HepG2 (cell line): ENCODE data around the gene PRKG1. TPM values are rescaled to one million over a fixed set of nuclear protein-coding genes. Genes with fewer than 3 reads are reported as not detected.

Source experiments
- ATAC-seq: fragments of 200-7000 bp; cut with Tn5 transposase; 3 replicates; pipeline ENCODE4 v1.9.1; 2020; ENCODE audit warnings: mild to moderate bottlenecking, moderate library complexity
- BruUV-seq: library from RNA; stranded (reverse); fragments of 400-500 nt; replicated peaks from 2 replicates; lab custom pipeline; 2021; lab: Mats Ljungman, UMichigan
- CTCF ChIA-PET: fragments of 300-600 bp; formaldehyde crosslinking; extraction: SDS; loops from one replicate; lab custom pipeline; 2021; ENCODE audit warnings: low total read pairs, inconsistent platforms, low intra/inter-chr PET ratio; lab: Yijun Ruan, JAX
- POLR2A ChIA-PET: fragments of 350-600 bp; sonication (Branson Sonifier 250); formaldehyde crosslinking; loops from one replicate; lab custom pipeline; 2020; ENCODE audit warnings: antibody characterized with exemption, inconsistent platforms; lab: Yijun Ruan, JAX
- DNase-seq: peaks from one replicate; pipeline ENCODE4 v3.0.0-alpha.2; 2015; ENCODE audit warnings: low spot score
- FAIRE-seq: peaks from 3 replicates; lab custom pipeline; 2011; peaks lifted over from hg19 to GRCh38; lab: Jason Lieb, UNC
- H2AFZ ChIP-seq: one replicate; pipeline ENCODE4 v1.6.1; 2011; ENCODE audit warnings: low read length, inconsistent platforms
- H3K27ac ChIP-seq: fragments of 300-600 bp; 3 replicates; pipeline ENCODE4 v1.8.0; 2011; ENCODE audit warnings: mixed run types, mild to moderate bottlenecking, mixed read lengths, low read length, inconsistent platforms; ENCODE audit not compliant: insufficient read depth; ENCODE audit errors: extremely low read length
- H3K27me3 ChIP-seq, 2 experiments: fragments of 200-600 bp in 1 of 2; 2 replicates in 1 of 2; 3 replicates in 1 of 2; pipeline versions ENCODE4 v1.6.0 to v1.8.0; 2011; ENCODE audit warnings: low read length in 2 of 2, mild to moderate bottlenecking in 2 of 2, moderate library complexity in 2 of 2, inconsistent platforms in 1 of 2; ENCODE audit not compliant: insufficient read depth in 2 of 2, control insufficient read depth in 1 of 2
- H3K36me3 ChIP-seq, 2 experiments: fragments of 200-600 bp in 1 of 2; replicated peaks in 1 of 2; 2 replicates in 1 of 2; 3 replicates in 1 of 2; pipeline versions ENCODE4 v1.5.1 to v1.8.0; 2011; ENCODE audit warnings: low read length in 2 of 2, inconsistent platforms in 1 of 2; ENCODE audit not compliant: insufficient read depth in 2 of 2, control insufficient read depth in 1 of 2
- H3K4me1 ChIP-seq: 2 replicates; pipeline ENCODE4 v1.5.1; 2012; ENCODE audit warnings: low read length, inconsistent platforms; ENCODE audit not compliant: insufficient read depth
- H3K4me2 ChIP-seq: 2 replicates; pipeline ENCODE4 v1.6.0; 2011; ENCODE audit warnings: low read depth, low read length, inconsistent platforms
- H3K4me3 ChIP-seq, 3 experiments: fragments of 200-600 bp in 1 of 3; sonication (generic), shearing (Covaris generic) in 1 of 3; replicated peaks in 1 of 3; 2 replicates each; pipeline ENCODE4 v1.5.1; 2011 to 2016; ENCODE audit warnings: low read length in 3 of 3, inconsistent platforms in 2 of 3, low read depth in 2 of 3, mild to moderate bottlenecking in 2 of 3, control low read depth in 1 of 3, mixed read lengths in 1 of 3; ENCODE audit not compliant: insufficient read depth in 1 of 3
- H3K79me2 ChIP-seq: one replicate; pipeline ENCODE4 v1.6.1; 2011; ENCODE audit warnings: low read length, inconsistent platforms; ENCODE audit not compliant: insufficient read depth
- H3K9ac ChIP-seq: 2 replicates; pipeline ENCODE4 v1.6.0; 2011; ENCODE audit warnings: mild to moderate bottlenecking, low read depth, low read length, inconsistent platforms; ENCODE audit not compliant: insufficient read depth
- H3K9me3 ChIP-seq: 2 replicates; pipeline ENCODE4 v1.5.1; 2012; ENCODE audit warnings: mild to moderate bottlenecking, low read length
- H4K20me1 ChIP-seq: 2 replicates; pipeline ENCODE4 v1.6.0; 2011; ENCODE audit warnings: inconsistent platforms, mild to moderate bottlenecking, low read length, moderate library complexity; ENCODE audit not compliant: insufficient read depth
- CBFB ChIP-seq: sonication (generic); formaldehyde crosslinking; IDR thresholded peaks from 2 replicates; pipeline ENCODE4 v1.4.0; 2020; ENCODE audit warnings: missing genetic modification reagents
- CBX2 ChIP-seq, 2 experiments: fragments of 200-600 bp in 1 of 2; sonication (generic); formaldehyde crosslinking in 1 of 2; IDR thresholded peaks; 2 replicates each; pipeline versions ENCODE4 v1.7.0 to v1.8.1; 2018 to 2022; ENCODE audit warnings: low read depth in 2 of 2, low read length in 1 of 2, mild to moderate bottlenecking in 1 of 2, missing genetic modification reagents in 1 of 2
- ETV6 ChIP-seq: sonication (generic); formaldehyde crosslinking; conservative IDR thresholded peaks from 2 replicates; pipeline ENCODE4 v1.4.0; 2020; ENCODE audit warnings: missing genetic modification reagents
- KLF16 ChIP-seq, 2 experiments: sonication (generic) in 1 of 2; formaldehyde crosslinking in 1 of 2; IDR thresholded peaks; 2 replicates each; pipeline versions ENCODE4 v1.6.1 to v1.8.0; 2016 to 2023; ENCODE audit warnings: missing genetic modification reagents in 2 of 2, missing compliant biosample characterization in 1 of 2
- NFYB ChIP-seq: sonication (generic); formaldehyde crosslinking; IDR thresholded peaks from 2 replicates; pipeline ENCODE4 v1.4.0; 2020; ENCODE audit warnings: missing genetic modification reagents
- NR2F1 ChIP-seq, 2 experiments: fragments of 450-650 bp in 1 of 2; formaldehyde crosslinking in 1 of 2; IDR thresholded peaks; 2 replicates each; pipeline versions ENCODE4 v1.5.0 to v1.6.1; 2016 to 2020; ENCODE audit warnings: mild to moderate bottlenecking in 1 of 2, missing compliant biosample characterization in 1 of 2, missing genetic modification reagents in 1 of 2, moderate library complexity in 1 of 2
- PAWR ChIP-seq: sonication (generic); formaldehyde crosslinking; IDR thresholded peaks from 2 replicates; pipeline ENCODE4 v1.4.0; 2020; ENCODE audit warnings: missing genetic modification reagents, mild to moderate bottlenecking, borderline replicate concordance
- SKI ChIP-seq: fragments of 450-650 bp; IDR thresholded peaks from one replicate; pipeline ENCODE4 v1.6.1; 2018; ENCODE audit warnings: mild to moderate bottlenecking; ENCODE audit not compliant: partially characterized antibody
- ZNF263 ChIP-seq: sonication (generic); formaldehyde crosslinking; IDR thresholded peaks from 2 replicates; pipeline ENCODE4 v1.4.0; 2020; ENCODE audit warnings: missing genetic modification reagents
- ZNF337 ChIP-seq: sonication (generic); formaldehyde crosslinking; IDR thresholded peaks from 2 replicates; pipeline ENCODE4 v1.5.1; 2020; ENCODE audit warnings: missing genetic modification reagents, low read depth, mild to moderate bottlenecking, borderline replicate concordance
- WGBS: methylation state at CpG from one replicate; pipeline ENCODE4 v1.1.6; 2017; ENCODE audit warnings: low lambda C conversion rate; 5-methylcytosine and 5-hydroxymethylcytosine counted together
- in situ Hi-C: cut with HindIII; loops from 2 replicates; pipeline ENCODE4 v1.10.0; 2017; ENCODE audit warnings: low pct_unique_long_range_greater_than_20kb; ENCODE audit not compliant: extremely low pct_ligation_motif_present
- intact Hi-C: fragments of 100-400 bp; cut with micrococcal nuclease; formaldehyde crosslinking; loops from one replicate; pipeline ENCODE4 v1.10.0; 2022; ENCODE audit not compliant: unreplicated experiment
- polyA plus RNA-seq, 8 experiments: library from polyadenylated mRNA; depleted of rRNA in 3 of 8; stranded (reverse) in 7 of 8; unstranded in 1 of 8; fragments of >200 nt; fragmentation: Illumina TruSeq in 4 of 8; extraction: Trizol in 4 of 8; gene quantifications; 2 replicates each; pipeline versions ENCODE4 v1.2.1 to v1.2.3, GENCODE V29; 2011 to 2016; ENCODE audit warnings: low read depth in 4 of 8, missing spikeins in 1 of 8, mixed read lengths in 1 of 8; ENCODE audit not compliant: insufficient read depth in 1 of 8
- total RNA-seq, 5 experiments: library from RNA; depleted of rRNA; stranded (reverse); fragments of >200 nt; fragmentation: Illumina TruSeq; extraction: Trizol; gene quantifications; 2 replicates each; pipeline ENCODE4 v1.2.3, GENCODE V29; 2016; ENCODE audit warnings: low read depth in 1 of 5
- TF ChIP-seq, protein P1 (sequence below): sonication (generic); formaldehyde crosslinking; IDR thresholded peaks from 2 replicates; pipeline ENCODE4 v1.5.1; 2020; ENCODE audit warnings: missing genetic modification reagents, mild to moderate bottlenecking, borderline replicate concordance
- TF ChIP-seq, protein P2 (sequence below): sonication (generic); formaldehyde crosslinking; IDR thresholded peaks from 2 replicates; pipeline ENCODE4 v1.4.0; 2020; ENCODE audit warnings: mild to moderate bottlenecking, missing genetic modification reagents
- TF ChIP-seq, protein P3 (sequence below): sonication (generic); formaldehyde crosslinking; IDR thresholded peaks from 2 replicates; pipeline ENCODE4 v1.8.0; 2022; ENCODE audit warnings: low read depth, missing genetic modification reagents
- TF ChIP-seq, protein P4 (sequence below): sonication (generic); formaldehyde crosslinking; IDR thresholded peaks from 2 replicates; pipeline ENCODE4 v1.5.0; 2020; ENCODE audit warnings: missing genetic modification reagents
- TF ChIP-seq, protein P5 (sequence below): sonication (generic); formaldehyde crosslinking; IDR thresholded peaks from 2 replicates; pipeline ENCODE4 v1.9.0; 2021; ENCODE audit warnings: missing genetic modification reagents, mild to moderate bottlenecking, borderline replicate concordance

PRKG1 gene
- total and polyA plus RNA-seq, 2 of the 13 experiments (the other 11 are each of a cell fraction or from before 2014, with no cell fraction given) = 0.01 TPM; not detected in 1

DNA sequence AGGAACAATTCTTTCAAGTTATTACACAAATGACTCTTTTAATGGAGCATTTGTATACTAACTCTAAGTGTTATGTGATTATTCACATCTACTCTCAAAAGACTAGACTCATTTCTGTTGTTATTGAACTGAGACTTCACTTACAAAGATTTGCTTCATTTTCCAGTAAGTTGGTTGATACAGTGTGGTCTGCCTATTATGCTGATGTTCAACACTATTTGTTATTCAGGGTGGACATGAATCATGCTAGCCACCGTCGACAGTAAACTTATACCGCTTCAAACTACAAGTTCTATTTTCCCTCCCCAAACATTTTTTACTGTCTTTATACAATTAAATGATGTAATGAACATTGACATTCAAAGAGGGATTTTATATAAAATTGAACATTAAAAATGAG, 84.5 kb downstream of the PRKG1 start:
- H3K4me1 ChIP-seq = no peaks in the 10 kb centered on the region
- WGBS = 56% methylated on average over 3 of the region's 3 CpGs
- H3K4me3 ChIP-seq = no peak overlapping the region
- POLR2A ChIA-PET = no interaction called here
- no peak for FAIRE-seq
- H3K4me2 ChIP-seq = no peak overlapping the region
- intact Hi-C loops = no loop called here
- TF ChIP-seq NR2F1 (CRISPR knock-in tag; IDR thresholded peaks at IDR 0.05) (no peak), KLF16 (CRISPR knock-in tag; IDR thresholded peaks at IDR 0.05) (no peak), ZNF337 (no peak), ETV6 (CRISPR knock-in tag) (no peak), ZNF263 (CRISPR knock-in tag) (no peak), NFYB (no peak), PAWR (CRISPR knock-in tag) (no peak), SKI (no peak), CBX2 (IDR thresholded peaks at IDR 0.05; ENCODE audit: low read depth, low read length) (no peak), CBX2 (CRISPR knock-in tag; IDR thresholded peaks at IDR 0.05; ENCODE audit: low read depth) (no peak), CBFB (CRISPR knock-in tag) (no peak)
- TF ChIP-seq, protein P1, sequence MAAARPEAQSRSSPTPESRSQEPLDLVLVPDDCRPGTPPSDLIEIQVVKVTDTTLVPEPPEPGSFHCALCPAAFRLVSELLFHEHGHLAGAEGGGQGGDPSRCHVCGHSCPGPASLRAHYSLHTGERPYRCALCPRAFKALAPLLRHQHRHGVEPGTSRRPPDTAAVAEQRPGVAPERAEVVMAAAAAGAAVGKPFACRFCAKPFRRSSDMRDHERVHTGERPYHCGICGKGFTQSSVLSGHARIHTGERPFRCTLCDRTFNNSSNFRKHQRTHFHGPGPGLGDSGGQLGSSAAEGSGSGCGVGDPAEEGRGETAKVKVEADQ = no peak
- TF ChIP-seq, protein P2, sequence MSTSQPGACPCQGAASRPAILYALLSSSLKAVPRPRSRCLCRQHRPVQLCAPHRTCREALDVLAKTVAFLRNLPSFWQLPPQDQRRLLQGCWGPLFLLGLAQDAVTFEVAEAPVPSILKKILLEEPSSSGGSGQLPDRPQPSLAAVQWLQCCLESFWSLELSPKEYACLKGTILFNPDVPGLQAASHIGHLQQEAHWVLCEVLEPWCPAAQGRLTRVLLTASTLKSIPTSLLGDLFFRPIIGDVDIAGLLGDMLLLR = no peak
- TF ChIP-seq, protein P3, sequence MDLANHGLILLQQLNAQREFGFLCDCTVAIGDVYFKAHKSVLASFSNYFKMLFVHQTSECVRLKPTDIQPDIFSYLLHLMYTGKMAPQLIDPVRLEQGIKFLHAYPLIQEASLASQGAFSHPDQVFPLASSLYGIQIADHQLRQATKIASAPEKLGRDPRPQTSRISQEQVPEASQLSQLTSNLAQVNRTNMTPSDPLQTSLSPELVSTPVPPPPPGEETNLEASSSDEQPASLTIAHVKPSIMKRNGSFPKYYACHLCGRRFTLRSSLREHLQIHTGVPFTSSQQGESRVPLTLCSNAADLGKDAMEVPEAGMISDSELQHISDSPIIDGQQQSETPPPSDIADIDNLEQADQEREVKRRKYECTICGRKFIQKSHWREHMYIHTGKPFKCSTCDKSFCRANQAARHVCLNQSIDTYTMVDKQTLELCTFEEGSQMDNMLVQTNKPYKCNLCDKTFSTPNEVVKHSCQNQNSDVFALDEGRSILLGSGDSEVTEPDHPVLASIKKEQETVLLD = no peak
- TF ChIP-seq, protein P4, sequence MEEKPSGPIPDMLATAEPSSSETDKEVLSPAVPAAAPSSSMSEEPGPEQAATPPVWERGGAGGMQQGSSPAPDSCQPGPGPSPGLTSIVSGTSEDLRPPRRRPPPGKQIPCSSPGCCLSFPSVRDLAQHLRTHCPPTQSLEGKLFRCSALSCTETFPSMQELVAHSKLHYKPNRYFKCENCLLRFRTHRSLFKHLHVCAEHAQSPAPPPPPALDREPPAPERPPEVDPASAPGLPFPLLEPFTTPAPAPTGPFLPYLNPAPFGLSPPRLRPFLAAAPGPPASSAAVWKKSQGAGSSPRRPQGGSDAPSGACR (CRISPR knock-in tag) = no peak
- TF ChIP-seq, protein P5, sequence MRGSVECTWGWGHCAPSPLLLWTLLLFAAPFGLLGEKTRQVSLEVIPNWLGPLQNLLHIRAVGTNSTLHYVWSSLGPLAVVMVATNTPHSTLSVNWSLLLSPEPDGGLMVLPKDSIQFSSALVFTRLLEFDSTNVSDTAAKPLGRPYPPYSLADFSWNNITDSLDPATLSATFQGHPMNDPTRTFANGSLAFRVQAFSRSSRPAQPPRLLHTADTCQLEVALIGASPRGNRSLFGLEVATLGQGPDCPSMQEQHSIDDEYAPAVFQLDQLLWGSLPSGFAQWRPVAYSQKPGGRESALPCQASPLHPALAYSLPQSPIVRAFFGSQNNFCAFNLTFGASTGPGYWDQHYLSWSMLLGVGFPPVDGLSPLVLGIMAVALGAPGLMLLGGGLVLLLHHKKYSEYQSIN = no peak
- TF ChIP-seq, all 625 proteins: peak for 0
- no peaks in the 10 kb centered on the region for H4K20me1 ChIP-seq
- no peak for DNase-seq
- H3K27me3 ChIP-seq = no peaks in the 10 kb centered on the region; a peak in 1 of 5 replicates
- in situ Hi-C loops = no loop called here
- H3K79me2 ChIP-seq = no peaks in the 10 kb centered on the region
- no peaks in the 10 kb centered on the region for H3K36me3 ChIP-seq
- no peak for ATAC-seq
- no peak overlapping the region for H3K9ac ChIP-seq
- no TSS peak for BruUV-seq
- H3K9me3 ChIP-seq = no peaks in the 10 kb centered on the region
- H2AFZ ChIP-seq = no peak overlapping the region
- CTCF ChIA-PET = no interaction called here
- H3K27ac ChIP-seq = no peak overlapping the region
